SK-N-SH treated with all-trans-retinoic acid at 6 μM for 48 hours (cell line): ENCODE measurements around the gene KLF15.

Experiments used
- ARNTL ChIP-seq: fragments of 450-650 bp; formaldehyde crosslinking; IDR thresholded peaks from 2 replicates; pipeline ENCODE4 v1.5.0; 2020; ENCODE audit warnings: low read depth, mild to moderate bottlenecking, moderate library complexity, borderline replicate concordance
- CSDC2 ChIP-seq: fragments of 250-450 bp; sonication (Bioruptor Pico); IDR thresholded peaks from 2 replicates; pipeline ENCODE4 v1.5.0; 2020; ENCODE audit warnings: mild to moderate bottlenecking, moderate library complexity
- ESRRG ChIP-seq: fragments of 250-450 bp; sonication (Bioruptor Pico); IDR thresholded peaks from 2 replicates; pipeline ENCODE4 v1.6.1; 2021; ENCODE audit warnings: mild to moderate bottlenecking
- GLIS3 ChIP-seq: fragments of 250-450 bp; sonication (Bioruptor Pico); IDR thresholded peaks from 2 replicates; pipeline ENCODE4 v1.5.0; 2020; ENCODE audit warnings: mild to moderate bottlenecking, moderate library complexity
- OSR1 ChIP-seq: fragments of 250-450 bp; sonication (Bioruptor Pico); IDR thresholded peaks from 2 replicates; pipeline ENCODE4 v1.8.0; 2022; ENCODE audit warnings: moderate library complexity, mild to moderate bottlenecking, inconsistent platforms
- PATZ1 ChIP-seq: fragments of 250-450 bp; sonication (Bioruptor Pico); IDR thresholded peaks from 2 replicates; pipeline ENCODE4 v1.8.0; 2020; ENCODE audit warnings: mild to moderate bottlenecking, moderate library complexity, borderline replicate concordance
- PPARA ChIP-seq: fragments of 250-450 bp; sonication (Bioruptor Pico); IDR thresholded peaks from 2 replicates; pipeline ENCODE4 v1.5.0; 2020; ENCODE audit warnings: mild to moderate bottlenecking, borderline replicate concordance
- RARB ChIP-seq: fragments of 250-450 bp; sonication (Bioruptor Pico); IDR thresholded peaks from 2 replicates; pipeline ENCODE4 v1.8.0; 2021; ENCODE audit warnings: mild to moderate bottlenecking, moderate library complexity
- ZC3H10 ChIP-seq: fragments of 250-450 bp; sonication (Bioruptor Pico); IDR thresholded peaks from 2 replicates; pipeline ENCODE4 v1.5.1; 2021; ENCODE audit warnings: mild to moderate bottlenecking, moderate library complexity
- ZFP3 ChIP-seq: fragments of 250-450 bp; sonication (Bioruptor Pico); IDR thresholded peaks from 2 replicates; pipeline ENCODE4 v1.5.0; 2020; ENCODE audit warnings: mild to moderate bottlenecking, moderate library complexity
- ZFP30 ChIP-seq: fragments of 450-650 bp; formaldehyde crosslinking; IDR thresholded peaks from 2 replicates; pipeline ENCODE4 v1.5.0; 2022; ENCODE audit warnings: mild to moderate bottlenecking, moderate library complexity
- ZNF565 ChIP-seq: fragments of 450-650 bp; formaldehyde crosslinking; conservative IDR thresholded peaks from 2 replicates; pipeline ENCODE4 v1.5.0; 2020; ENCODE audit warnings: low read depth, mild to moderate bottlenecking, moderate library complexity
- ZNF8 ChIP-seq: fragments of 450-650 bp; formaldehyde crosslinking; IDR thresholded peaks from 2 replicates; pipeline ENCODE4 v1.5.0; 2020; ENCODE audit warnings: mild to moderate bottlenecking, moderate library complexity

GRCh38 chr3:126340081-126340511 is 17.1 kb downstream of the KLF15 start:
- TF ChIP-seq PPARA (CRISPR knock-in tag) (no peak), PATZ1 (CRISPR knock-in tag) (no peak), OSR1 (CRISPR knock-in tag) (no peak), ARNTL (CRISPR knock-in tag) (no peak), ZFP3 (no peak), ZC3H10 (CRISPR knock-in tag) (no peak), ESRRG (CRISPR knock-in tag) (no peak), ZNF565 (no peak), ZNF8 (CRISPR knock-in tag) (no peak), CSDC2 (no peak), RARB (CRISPR knock-in tag) (no peak), GLIS3 (CRISPR knock-in tag) (no peak), ZFP30 (CRISPR knock-in tag) (no peak)
